Psoas muscle (tissue), 8 donors: ENCODE measurements around the gene CHST11. TPM values are rescaled to one million over a fixed set of nuclear protein-coding genes. Genes with fewer than 3 reads are reported as not detected.

ENCODE experiments used
- ATAC-seq, 4 donors: fragments of 200-7000 bp; cut with Tn5 transposase; one replicate each; pipeline ENCODE4 v1.9.1; 2020; ENCODE audit warnings: moderate library complexity in 3 of 4, mild to moderate bottlenecking in 2 of 4
- DNase-seq, 2 donors: peaks; one replicate each; pipeline ENCODE4 v3.0.0-alpha.2; 2020
- H3K27ac ChIP-seq: fragments of 200-600 bp; one replicate; pipeline ENCODE4 v1.8.0; 2022
- H3K27me3 ChIP-seq, 3 donors: fragments of 200-600 bp in 1 of 3; one replicate each; pipeline versions ENCODE4 v1.6.1 to v1.8.0; 2013 to 2022; ENCODE audit warnings: low read length in 2 of 3, mild to moderate bottlenecking in 2 of 3, moderate library complexity in 1 of 3; ENCODE audit not compliant: insufficient read depth in 3 of 3
- H3K36me3 ChIP-seq, 2 donors: fragments of 200-600 bp in 1 of 2; one replicate each; pipeline versions ENCODE4 v1.6.1 to v1.8.0; 2013 to 2022; ENCODE audit warnings: low read depth in 1 of 2, mild to moderate bottlenecking in 1 of 2, moderate library complexity in 1 of 2; ENCODE audit not compliant: insufficient read depth in 1 of 2
- H3K4me1 ChIP-seq: fragments of 200-600 bp; one replicate; pipeline ENCODE4 v1.8.0; 2022
- H3K4me3 ChIP-seq: fragments of 200-600 bp; one replicate; pipeline ENCODE4 v1.8.0; 2022; ENCODE audit warnings: mild to moderate bottlenecking
- H3K9me3 ChIP-seq: fragments of 200-600 bp; one replicate; pipeline ENCODE4 v1.8.0; 2022
- WGBS, 3 donors: extraction: QIAGEN DNeasy Blood & Tissue Kit; methylation state at CpG; one replicate each; pipeline versions ENCODE4 v1.1.6 to v1.1.7; 2013; 5-methylcytosine and 5-hydroxymethylcytosine counted together
- intact Hi-C, 2 donors: fragments of 100-400 bp; cut with DNase I; formaldehyde crosslinking; loops; one replicate each; pipeline versions ENCODE4 v1.11.0 to v1.14.2; 2022
- polyA plus RNA-seq, 3 donors: library from polyadenylated mRNA; stranded (reverse); fragments of 200-250 nt; gene quantifications; one replicate each; pipeline ENCODE4 v1.2.3, GENCODE V29; 2013
- total RNA-seq, 4 donors: library from RNA; stranded (reverse); fragmentation: NEBNext Ultra II Directional in 2 of 4; extraction: Animal tissue kit (Norgen Biotek cat#: 25700) in 2 of 4; gene quantifications; one replicate each; pipeline versions ENCODE4 v1.2.1 to v1.2.4, GENCODE V29; 2021 to 2023
- TF ChIP-seq, protein P1 (sequence below): fragments of 200-600 bp; IDR thresholded peaks from one replicate; pipeline ENCODE4 v1.8.0; 2022; ENCODE audit warnings: antibody characterized with exemption
- donor health status: healthy with polysubstance abuse.
- donor health status: DM: no; HTN: no; CAD: no; lungs with moderate emphysema.
- donor health status: Bipolar disorder and iron deficiency.
- donor health status: healthy.
- donor health status: DM: yes; HTN: yes; CAD: no.
- donor health status: DM: no; HTN: no; CAD: no.
- donor health status: DM: no; HTN: no; CAD: no.
- donor health status: DM: yes; HTN: yes; CAD: no.

Gene CHST11
- total and polyA plus RNA-seq, 7 donors: 0.52 to 1.6 (median 1.0) TPM

DNA sequence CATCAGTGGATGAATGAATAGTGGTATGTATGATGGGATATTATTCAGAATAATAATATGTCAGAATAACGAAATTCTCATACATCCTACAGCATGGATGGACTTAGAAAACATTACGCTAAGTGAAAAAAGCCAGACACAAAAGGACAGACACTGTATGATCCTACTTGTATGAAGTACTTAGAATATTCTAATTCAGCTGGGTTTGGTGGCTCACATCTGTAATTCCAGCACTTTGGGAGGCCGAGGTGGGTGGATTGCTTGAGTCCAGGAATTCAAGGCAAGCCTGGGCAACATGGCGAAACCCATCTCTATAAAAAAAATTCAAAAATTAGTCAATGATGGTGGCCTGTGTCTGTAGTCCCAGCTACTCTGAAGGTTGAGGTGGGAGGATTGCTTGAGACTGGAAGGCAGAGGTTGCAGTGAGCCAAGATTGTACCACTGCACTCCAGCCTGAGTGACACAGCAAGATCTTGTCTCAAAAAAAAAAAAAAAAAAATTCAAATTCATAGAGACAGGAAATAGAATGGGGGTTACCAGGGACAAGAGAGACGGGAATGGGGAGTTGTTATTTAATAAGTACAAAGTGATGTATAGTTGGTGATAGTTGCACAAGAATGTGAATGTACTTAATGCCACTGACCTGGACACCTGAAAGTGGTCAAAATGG is 132.3 kb downstream of the CHST11 start:
- Histone ChIP-seq H3K36me3 (no peaks in the 10 kb centered on the region), H3K9me3 (no peaks in the 10 kb centered on the region), H3K27me3 (no peaks in the 10 kb centered on the region), H3K4me1 (no peaks in the 10 kb centered on the region), H3K4me3 (no peak overlapping the region), H3K27ac (no peak overlapping the region)
- intact Hi-C loops: no loop called here
- DNase-seq (no peak), ATAC-seq (no peak)
- TF ChIP-seq, protein P1, sequence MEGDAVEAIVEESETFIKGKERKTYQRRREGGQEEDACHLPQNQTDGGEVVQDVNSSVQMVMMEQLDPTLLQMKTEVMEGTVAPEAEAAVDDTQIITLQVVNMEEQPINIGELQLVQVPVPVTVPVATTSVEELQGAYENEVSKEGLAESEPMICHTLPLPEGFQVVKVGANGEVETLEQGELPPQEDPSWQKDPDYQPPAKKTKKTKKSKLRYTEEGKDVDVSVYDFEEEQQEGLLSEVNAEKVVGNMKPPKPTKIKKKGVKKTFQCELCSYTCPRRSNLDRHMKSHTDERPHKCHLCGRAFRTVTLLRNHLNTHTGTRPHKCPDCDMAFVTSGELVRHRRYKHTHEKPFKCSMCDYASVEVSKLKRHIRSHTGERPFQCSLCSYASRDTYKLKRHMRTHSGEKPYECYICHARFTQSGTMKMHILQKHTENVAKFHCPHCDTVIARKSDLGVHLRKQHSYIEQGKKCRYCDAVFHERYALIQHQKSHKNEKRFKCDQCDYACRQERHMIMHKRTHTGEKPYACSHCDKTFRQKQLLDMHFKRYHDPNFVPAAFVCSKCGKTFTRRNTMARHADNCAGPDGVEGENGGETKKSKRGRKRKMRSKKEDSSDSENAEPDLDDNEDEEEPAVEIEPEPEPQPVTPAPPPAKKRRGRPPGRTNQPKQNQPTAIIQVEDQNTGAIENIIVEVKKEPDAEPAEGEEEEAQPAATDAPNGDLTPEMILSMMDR: no peak
- WGBS, 3 donors: 74 to 77% (median 75%) methylated on average over 5 of the region's 5 CpGs

DNA sequence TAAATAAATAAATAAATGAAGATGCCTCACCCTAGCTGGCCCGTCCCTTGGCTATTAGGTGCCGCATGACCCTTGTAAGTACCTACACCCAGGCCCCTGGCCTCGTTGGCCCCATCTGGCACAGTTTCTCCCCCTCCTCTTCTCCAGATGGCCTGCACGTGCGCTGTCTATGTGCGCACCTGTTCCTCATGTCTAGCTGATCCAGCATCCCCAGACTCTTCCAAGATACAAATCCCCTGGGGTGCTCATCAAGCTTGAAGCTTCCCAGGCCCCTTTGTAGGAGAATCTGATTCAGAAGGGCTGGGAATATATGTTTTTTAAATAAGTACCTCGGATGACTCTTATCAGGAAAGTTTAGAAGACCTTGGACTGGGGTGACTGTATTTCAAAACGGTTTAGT is 133.3 kb downstream of the CHST11 start:
- H3K36me3 ChIP-seq: no peaks in the 10 kb centered on the region
- ATAC-seq (no peak), DNase-seq (no peak)
- no peak overlapping the region for H3K27ac ChIP-seq
- no peaks in the 10 kb centered on the region for H3K4me1 ChIP-seq
- no peaks in the 10 kb centered on the region for H3K9me3 ChIP-seq
- H3K27me3 ChIP-seq: no peaks in the 10 kb centered on the region
- no peak overlapping the region for H3K4me3 ChIP-seq
- TF ChIP-seq, protein P1: no peak
- intact Hi-C loops: loop anchor here in 1 of 2 donors (5.0 kb wide), 1 partner anchor 53 kb away; no protein-coding TSS in a partner anchor
- WGBS, 3 donors: 67 to 71% (median 67%) methylated on average over 8 of the region's 8 CpGs

DNA sequence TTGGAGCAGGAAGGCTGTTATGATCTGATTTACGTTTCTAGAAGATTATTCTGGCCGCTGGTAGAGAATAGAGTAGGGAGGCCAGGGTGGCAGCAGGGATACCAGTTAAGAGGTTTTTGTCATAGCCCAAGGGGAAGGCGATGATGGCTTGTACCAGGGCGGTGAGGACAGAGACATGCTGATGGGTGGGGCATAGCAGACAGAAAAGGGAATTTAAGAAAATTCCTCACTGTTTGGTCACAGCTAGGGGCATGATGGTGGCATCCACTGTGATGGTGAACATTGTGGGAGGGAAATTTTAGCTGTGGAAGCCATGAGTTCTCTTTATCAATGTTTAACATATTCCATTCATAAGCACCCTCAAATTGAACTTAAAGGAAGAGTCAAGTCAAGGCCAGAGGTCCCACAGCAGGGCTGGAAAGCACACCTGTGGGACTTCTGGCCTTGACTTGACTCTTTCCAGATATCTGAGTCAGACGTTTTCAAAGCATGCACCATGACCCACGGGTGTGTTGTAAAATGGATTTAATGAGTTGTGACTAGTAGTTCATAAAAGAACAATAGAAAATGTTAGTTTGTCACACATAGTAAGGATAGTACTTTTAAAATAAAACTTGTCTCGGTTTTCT is 134.6 kb downstream of the CHST11 start:
- WGBS, 3 donors: 68 to 76% (median 71%) methylated on average over 7 of the region's 7 CpGs
- ATAC-seq: no peak

DNA sequence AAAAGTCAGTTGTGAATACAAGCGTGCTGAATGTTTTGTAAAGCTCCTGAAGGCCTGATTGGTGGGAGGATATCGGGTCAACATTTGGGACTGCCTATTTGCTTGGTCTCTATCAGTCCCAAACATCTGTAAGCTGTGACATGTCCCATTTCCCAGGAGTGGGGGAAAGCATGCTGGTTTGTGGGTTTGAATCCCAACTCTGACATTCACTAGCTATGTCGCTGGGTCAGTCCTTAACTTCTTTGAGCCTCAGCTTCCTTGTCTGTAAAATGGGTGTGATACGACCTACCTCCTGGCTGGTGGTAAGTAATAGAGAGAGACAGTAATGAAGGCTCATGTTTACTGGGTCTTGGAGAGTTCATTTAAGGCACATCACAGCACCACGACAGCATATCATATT is 136.7 kb downstream of the CHST11 start:
- Histone ChIP-seq H3K27me3 (no peaks in the 10 kb centered on the region), H3K4me3 (no peak overlapping the region), H3K27ac (no peak overlapping the region), H3K4me1 (no peaks in the 10 kb centered on the region), H3K36me3 (no peaks in the 10 kb centered on the region), H3K9me3 (no peaks in the 10 kb centered on the region)
- no peak for DNase-seq
- TF ChIP-seq, protein P1: no peak
- no peak for ATAC-seq
- intact Hi-C loops: loop anchor here in 1 of 2 donors (5.0 kb wide), 1 partner anchor 56 kb away; no protein-coding TSS in a partner anchor
- WGBS, 3 donors: 69 to 95% (median 76%) methylated on average over 5 of the region's 5 CpGs

More for the DNA sequence above, 134.6 kb downstream of the CHST11 start:
- Histone ChIP-seq H3K36me3 (no peaks in the 10 kb centered on the region), H3K4me1 (no peaks in the 10 kb centered on the region), H3K4me3 (no peak overlapping the region), H3K27me3 (no peaks in the 10 kb centered on the region), H3K9me3 (no peaks in the 10 kb centered on the region), H3K27ac (no peak overlapping the region)
- intact Hi-C loops: loop anchor here in 1 of 2 donors (5.0 kb wide), 1 partner anchor 54 kb away; no protein-coding TSS in a partner anchor
- no peak for DNase-seq
- TF ChIP-seq, protein P1: no peak
